Activated CD4-positive, alpha-beta memory T cell treated with anti-CD3 and anti-CD28 coated beads, Interleukin-2, amount 10 ng/mL, durations not matched to agents 7 days and 5 days (primary cell): ENCODE data around the gene PLXND1. TPM values are rescaled to one million over a fixed set of nuclear protein-coding genes. Genes with fewer than 3 reads are reported as not detected.

Experiments used
- CTCF ChIA-PET: fragments of 350-600 bp; sonication (Branson Sonifier 250); formaldehyde crosslinking; loops from one replicate; lab custom pipeline; 2021; ENCODE audit warnings: antibody characterized with exemption, inconsistent platforms; lab: Charles Lee
- POLR2A ChIA-PET: fragments of 350-600 bp; sonication (Branson Sonifier 250); formaldehyde crosslinking; loops from one replicate; lab custom pipeline; 2021; ENCODE audit warnings: antibody characterized with exemption; lab: Charles Lee
- DNase-seq: peaks from one replicate; pipeline ENCODE4 v3.0.0-alpha.2; 2020
- H3K27ac Mint-ChIP-seq: one replicate; pipeline ENCODE4 v1.8.0; 2021; ENCODE audit warnings: mild to moderate bottlenecking, mixed read lengths
- H3K27me3 Mint-ChIP-seq: one replicate; pipeline ENCODE4 v1.8.0; 2021; ENCODE audit warnings: mixed read lengths
- H3K36me3 Mint-ChIP-seq: one replicate; pipeline ENCODE4 v1.8.0; 2021; ENCODE audit warnings: low read depth, mixed read lengths
- H3K4me1 Mint-ChIP-seq: one replicate; pipeline ENCODE4 v1.8.0; 2021; ENCODE audit warnings: mixed read lengths
- H3K4me3 Mint-ChIP-seq: one replicate; pipeline ENCODE4 v1.8.0; 2021; ENCODE audit warnings: mild to moderate bottlenecking, mixed read lengths
- H3K9me3 Mint-ChIP-seq: one replicate; pipeline ENCODE4 v1.8.0; 2021; ENCODE audit warnings: mixed read lengths
- total RNA-seq, 2 experiments: library from RNA; stranded (reverse); gene quantifications; one replicate each; pipeline ENCODE4 v1.2.3, GENCODE V29; 2021

The PLXND1 gene
- total RNA-seq, 2 experiments from 2014 or later: 13.4 to 18.0 TPM

- peaks cover 43% of the 10 kb centered on the region for H3K27me3 Mint-ChIP-seq
- no peak overlapping the region for H3K4me3 Mint-ChIP-seq
- H3K9me3 Mint-ChIP-seq: no peaks in the 10 kb centered on the region
- peaks cover 27% of the 10 kb centered on the region for H3K4me1 Mint-ChIP-seq
- CTCF ChIA-PET: interaction anchor here (0.5 to 2.3 kb wide), 2 partner anchors 16 to 801 kb away, joined by 3 to 8 read pairs; no protein-coding TSS in a partner anchor
- H3K36me3 Mint-ChIP-seq: no peaks in the 10 kb centered on the region
- POLR2A ChIA-PET: interaction anchor here (2.2 kb wide), 2 partner anchors 15 to 276 kb away, joined by 5 to 30 read pairs; a partner anchor contains a TSS
- DNase-seq: no peak
- H3K27ac Mint-ChIP-seq: no peak overlapping the region
Measured at GRCh38 chr3:129592381-129593131, 13.9 kb downstream of the PLXND1 start.

GRCh38 chr3:129591932-129592331 is 14.5 kb downstream of the PLXND1 start:
- no peaks in the 10 kb centered on the region for H3K36me3 Mint-ChIP-seq
- no peak overlapping the region for H3K27ac Mint-ChIP-seq
- H3K9me3 Mint-ChIP-seq: no peaks in the 10 kb centered on the region
- DNase-seq: no peak
- ChIA-PET CTCF (interaction anchor here (0.5 kb wide), 1 partner anchor 801 kb away, joined by 3 read pairs; no protein-coding TSS in a partner anchor), POLR2A (interaction anchor here (2.2 kb wide), 1 partner anchor 275 kb away, joined by 5 read pairs; a partner anchor contains a TSS)
- peaks cover 43% of the 10 kb centered on the region for H3K27me3 Mint-ChIP-seq
- no peak overlapping the region for H3K4me3 Mint-ChIP-seq
- H3K4me1 Mint-ChIP-seq: peaks cover 27% of the 10 kb centered on the region

GRCh38 chr3:129590215-129590614 is 16.3 kb downstream of the PLXND1 start:
- no peak overlapping the region for H3K4me3 Mint-ChIP-seq
- ChIA-PET POLR2A (interaction anchor here (1.2 kb wide), 1 partner anchor 14 kb away, joined by 4 read pairs; no protein-coding TSS in a partner anchor), CTCF (no interaction called here)
- no peak for DNase-seq
- no peaks in the 10 kb centered on the region for H3K9me3 Mint-ChIP-seq
- no peak overlapping the region for H3K27ac Mint-ChIP-seq
- H3K27me3 Mint-ChIP-seq: peaks cover 33% of the 10 kb centered on the region
- H3K4me1 Mint-ChIP-seq: peaks cover 27% of the 10 kb centered on the region
- H3K36me3 Mint-ChIP-seq: no peaks in the 10 kb centered on the region

- DNase-seq: no peak
- Mint-ChIP-seq H3K27ac (no peak overlapping the region), H3K4me3 (no peak overlapping the region), H3K27me3 (peaks cover 16% of the 10 kb centered on the region), H3K4me1 (peaks cover 6% of the 10 kb centered on the region), H3K36me3 (no peaks in the 10 kb centered on the region), H3K9me3 (no peaks in the 10 kb centered on the region)
- POLR2A ChIA-PET: interaction anchor here (1.4 kb wide), 1 partner anchor 10 kb away, joined by 4 read pairs; no protein-coding TSS in a partner anchor
- CTCF ChIA-PET: no interaction called here
Measured at GRCh38 chr3:129587566-129588210, 18.8 kb downstream of the PLXND1 start.

- Mint-ChIP-seq H3K36me3 (no peaks in the 10 kb centered on the region), H3K4me1 (peaks cover 4% of the 10 kb centered on the region)
Measured at GRCh38 chr3:129586746-129587430, 19.6 kb downstream of the PLXND1 start.

GRCh38 chr3:129585949-129586657 is 20.4 kb downstream of the PLXND1 start:
- no peaks in the 10 kb centered on the region for H3K9me3 Mint-ChIP-seq
- H3K4me1 Mint-ChIP-seq: no peaks in the 10 kb centered on the region
- no peak overlapping the region for H3K4me3 Mint-ChIP-seq
- CTCF ChIA-PET: no interaction called here
- H3K27ac Mint-ChIP-seq: no peak overlapping the region
- POLR2A ChIA-PET: interaction anchor here (0.8 kb wide), 1 partner anchor 10 kb away, joined by 3 read pairs; no protein-coding TSS in a partner anchor
- peaks cover 6% of the 10 kb centered on the region for H3K27me3 Mint-ChIP-seq
- no peak for DNase-seq
- H3K36me3 Mint-ChIP-seq: no peaks in the 10 kb centered on the region

More at GRCh38 chr3:129586746-129587430, 19.6 kb downstream of the PLXND1 start:
- Mint-ChIP-seq H3K4me3 (no peak overlapping the region), H3K27ac (no peak overlapping the region), H3K9me3 (no peaks in the 10 kb centered on the region), H3K27me3 (peaks cover 14% of the 10 kb centered on the region)
- no peak for DNase-seq
- CTCF ChIA-PET: no interaction called here
- POLR2A ChIA-PET: interaction anchor here (1.4 kb wide), 1 partner anchor 9 kb away, joined by 4 read pairs; no protein-coding TSS in a partner anchor

GRCh38 chr3:129584631-129585030 is 21.8 kb downstream of the PLXND1 start:
- ChIA-PET POLR2A (no interaction called here), CTCF (no interaction called here)
- Mint-ChIP-seq H3K27me3 (peaks cover 4% of the 10 kb centered on the region), H3K4me3 (no peak overlapping the region), H3K4me1 (no peaks in the 10 kb centered on the region), H3K36me3 (no peaks in the 10 kb centered on the region), H3K9me3 (no peaks in the 10 kb centered on the region), H3K27ac (no peak overlapping the region)
- DNase-seq: no peak

- no peak overlapping the region for H3K27ac Mint-ChIP-seq
- DNase-seq: no peak
- H3K27me3 Mint-ChIP-seq: peaks cover 4% of the 10 kb centered on the region
- no peak overlapping the region for H3K4me3 Mint-ChIP-seq
- H3K36me3 Mint-ChIP-seq: no peaks in the 10 kb centered on the region
- CTCF ChIA-PET: interaction anchor here (0.6 kb wide), 1 partner anchor 1228 kb away, joined by 3 read pairs; no protein-coding TSS in a partner anchor
- no peaks in the 10 kb centered on the region for H3K9me3 Mint-ChIP-seq
- POLR2A ChIA-PET: no interaction called here
- H3K4me1 Mint-ChIP-seq: peaks cover 6% of the 10 kb centered on the region
Measured at GRCh38 chr3:129583289-129583688, 23.2 kb downstream of the PLXND1 start.

GRCh38 chr3:129582799-129583198 is 23.7 kb downstream of the PLXND1 start:
- Mint-ChIP-seq H3K9me3 (no peaks in the 10 kb centered on the region), H3K27me3 (peaks cover 3% of the 10 kb centered on the region), H3K4me3 (no peak overlapping the region), H3K36me3 (no peaks in the 10 kb centered on the region), H3K4me1 (peaks cover 11% of the 10 kb centered on the region), H3K27ac (no peak overlapping the region)
- no peak for DNase-seq
- POLR2A ChIA-PET: no interaction called here
- CTCF ChIA-PET: no interaction called here

GRCh38 chr3:129581623-129582022 is 24.9 kb downstream of the PLXND1 start:
- Mint-ChIP-seq H3K4me3 (no peak overlapping the region), H3K4me1 (peaks cover 19% of the 10 kb centered on the region)
- POLR2A ChIA-PET: no interaction called here

GRCh38 chr3:129579991-129580390 is 26.5 kb downstream of the PLXND1 start:
- peaks cover 35% of the 10 kb centered on the region for H3K4me1 Mint-ChIP-seq
- no peaks in the 10 kb centered on the region for H3K36me3 Mint-ChIP-seq
- H3K27me3 Mint-ChIP-seq: no peaks in the 10 kb centered on the region
- ChIA-PET CTCF (no interaction called here), POLR2A (no interaction called here)
- H3K4me3 Mint-ChIP-seq: no peak overlapping the region
- H3K27ac Mint-ChIP-seq: no peak overlapping the region
- DNase-seq: no peak
- H3K9me3 Mint-ChIP-seq: no peaks in the 10 kb centered on the region

More at GRCh38 chr3:129581623-129582022, 24.9 kb downstream of the PLXND1 start:
- Mint-ChIP-seq H3K27me3 (no peaks in the 10 kb centered on the region), H3K36me3 (no peaks in the 10 kb centered on the region), H3K9me3 (no peaks in the 10 kb centered on the region), H3K27ac (no peak overlapping the region)
- no peak for DNase-seq
- CTCF ChIA-PET: no interaction called here
